ENCODE data around the gene C20orf96. TPM values are rescaled to one million over a fixed set of nuclear protein-coding genes. Genes with fewer than 3 reads are reported as not detected.
A peak's percentile ranks its signal among the peaks of the same experiment; 100 is the strongest.

The C20orf96 gene
- polyA plus RNA-seq, 3 donors = 0.28 to 9.3 (median 0.88) TPM

GRCh38 chr20:272718-273117 lies 17.8 kb downstream of the C20orf96 start:
- no peak overlapping the region for H3K4me2 ChIP-seq (replicated peaks; ENCODE audit: extremely low read depth, low read length, poor library complexity, severe bottlenecking)
- no peak overlapping the region for H3K9ac ChIP-seq (ENCODE audit: insufficient read depth, low read length, poor library complexity, severe bottlenecking)
- H4K20me1 ChIP-seq (ENCODE audit: insufficient read depth, low read length) = no peaks in the 10 kb centered on the region
- Mint-ChIP-seq H3K4me1 (no peaks in the 10 kb centered on the region), H3K9me3 (no peaks in the 10 kb centered on the region), H3K27me3 (ENCODE audit: low read depth in 3 of 3) (peaks cover 0 to 4% (median 2%) of the 10 kb centered on the region in 3 donors), H3K36me3 (peaks cover 10 to 21% of the 10 kb centered on the region in 2 donors), H3K27ac (peak overlapping the region in 1 of 7 donors; percentile 2), H3K4me3 (no peak overlapping the region)
- H3K36me3 ChIP-seq (replicated peaks in 1 of 2; ENCODE audit: control insufficient read depth in 1 of 2, insufficient read depth in 2 of 2, low read length in 2 of 2) = peaks cover 7 to 8% of the 10 kb centered on the region in 2 donors
- no peak overlapping the region for H2AFZ ChIP-seq (ENCODE audit: insufficient read depth, low read depth, low read length, poor library complexity, severe bottlenecking)
- no peaks in the 10 kb centered on the region for H3K27me3 ChIP-seq (ENCODE audit: control insufficient read depth in 2 of 2, insufficient read depth in 2 of 2, low read length in 2 of 2)
- H3K27ac ChIP-seq (ENCODE audit: low read depth in 1 of 2, low read length in 2 of 2) = no peak overlapping the region
- no peak for DNase-seq
- TF ChIP-seq CTCF (IDR thresholded peaks at IDR 0.05) = no peak
- no peaks in the 10 kb centered on the region for H3K4me1 ChIP-seq (ENCODE audit: control insufficient read depth in 1 of 2, insufficient read depth in 2 of 2, low read length in 2 of 2)
- no peaks in the 10 kb centered on the region for H3K79me2 ChIP-seq (ENCODE audit: insufficient read depth, low read length)
- H3K9me3 ChIP-seq (replicated peaks in 1 of 2; ENCODE audit: control insufficient read depth in 1 of 2, insufficient read depth in 1 of 2, low read length in 2 of 2) = no peaks in the 10 kb centered on the region
- intact Hi-C loops (cut with micrococcal nuclease) = no loop called here
- H3K4me3 ChIP-seq (replicated peaks in 1 of 3; ENCODE audit: low read depth in 2 of 3, low read length in 3 of 3) = no peak overlapping the region

- Mint-ChIP-seq H3K4me3 (no peak overlapping the region), H3K27me3 (ENCODE audit: low read depth in 3 of 3) (peaks cover 4 to 5% (median 4%) of the 10 kb centered on the region in 3 donors), H3K27ac (no peak overlapping the region), H3K36me3 (peaks cover 6 to 11% of the 10 kb centered on the region in 2 donors), H3K4me1 (peaks cover 7% of the 10 kb centered on the region), H3K9me3 (peaks cover 0 to 2% (median 0%) of the 10 kb centered on the region in 7 donors)
- Histone ChIP-seq H3K4me3 (replicated peaks in 1 of 3; ENCODE audit: low read depth in 2 of 3, low read length in 3 of 3) (no peak overlapping the region), H3K27ac (ENCODE audit: low read depth in 1 of 2, low read length in 2 of 2) (no peak overlapping the region), H3K9ac (ENCODE audit: insufficient read depth, low read length, poor library complexity, severe bottlenecking) (no peak overlapping the region), H3K27me3 (ENCODE audit: control insufficient read depth in 2 of 2, insufficient read depth in 2 of 2, low read length in 2 of 2) (no peaks in the 10 kb centered on the region), H3K36me3 (replicated peaks in 1 of 2; ENCODE audit: control insufficient read depth in 1 of 2, insufficient read depth in 2 of 2, low read length in 2 of 2) (peaks cover 1 to 2% of the 10 kb centered on the region in 2 donors), H3K4me1 (ENCODE audit: control insufficient read depth in 1 of 2, insufficient read depth in 2 of 2, low read length in 2 of 2) (peaks cover 4 to 5% of the 10 kb centered on the region in 2 donors), H3K4me2 (replicated peaks; ENCODE audit: extremely low read depth, low read length, poor library complexity, severe bottlenecking) (no peak overlapping the region), H2AFZ (ENCODE audit: insufficient read depth, low read depth, low read length, poor library complexity, severe bottlenecking) (no peak overlapping the region), H4K20me1 (ENCODE audit: insufficient read depth, low read length) (no peaks in the 10 kb centered on the region), H3K9me3 (replicated peaks in 1 of 2; ENCODE audit: control insufficient read depth in 1 of 2, insufficient read depth in 1 of 2, low read length in 2 of 2) (no peaks in the 10 kb centered on the region), H3K79me2 (ENCODE audit: insufficient read depth, low read length) (no peaks in the 10 kb centered on the region)
- intact Hi-C loops (cut with micrococcal nuclease) = no loop called here
- TF ChIP-seq CTCF (IDR thresholded peaks at IDR 0.05) = no peak
- no peak for DNase-seq
These were observed 19.0 kb downstream of the C20orf96 start for GRCh38 chr20:271528-271927.
